Esophagus squamous epithelium (tissue), 5 donors: Measurements from ENCODE around the gene VPS33A. TPM values are rescaled to one million over a fixed set of nuclear protein-coding genes. Genes with fewer than 3 reads are reported as not detected.
"Not testable (repeated sequence)": the region's sequence is repeated elsewhere in the genome, so short reads cannot be mapped to it uniquely, and the experiment has no call there.

ENCODE experiments used
- DNase-seq: peaks from one replicate; lab custom pipeline; 2025; lab: John Stamatoyannopoulos, UW
- H3K27ac ChIP-seq, 4 donors: fragments of 200-600 bp; sonication (generic); one replicate each; pipeline ENCODE4 v1.5.1; 2016 to 2019; ENCODE audit warnings: mild to moderate bottlenecking in 1 of 4
- H3K27me3 ChIP-seq, 4 donors: fragments of 200-600 bp; sonication (generic); 1 replicate in 3 of 4; 2 replicates in 1 of 4; pipeline versions ENCODE4 v1.5.1 to v1.6.0; 2017 to 2021; ENCODE audit warnings: antibody characterized with exemption in 1 of 4
- H3K36me3 ChIP-seq, 3 donors: fragments of 200-600 bp; sonication (generic); one replicate each; pipeline ENCODE4 v1.5.1; 2016 to 2019
- H3K4me1 ChIP-seq, 3 donors: fragments of 200-600 bp; sonication (generic); one replicate each; pipeline ENCODE4 v1.5.1; 2017 to 2019
- H3K4me3 ChIP-seq, 4 donors: fragments of 200-600 bp; sonication (generic); 1 replicate in 3 of 4; 2 replicates in 1 of 4; pipeline ENCODE4 v1.5.1; 2016 to 2019; ENCODE audit warnings: mild to moderate bottlenecking in 2 of 4, moderate library complexity in 1 of 4
- H3K9me3 ChIP-seq, 3 donors: fragments of 200-600 bp; sonication (generic); one replicate each; pipeline ENCODE4 v1.5.1; 2016 to 2019
- CTCF ChIP-seq, 6 experiments: fragments of 450-650 bp in 4 of 6; fragments of 200-600 bp in 2 of 6; sonication (generic) in 2 of 6; IDR thresholded peaks; one replicate each; pipeline ENCODE4 v1.5.1; 2016 to 2019; ENCODE audit warnings: antibody characterized with exemption in 6 of 6, mild to moderate bottlenecking in 4 of 6, moderate library complexity in 4 of 6
- POLR2A ChIP-seq, 4 donors: fragments of 450-650 bp; IDR thresholded peaks; one replicate each; pipeline ENCODE4 v1.6.1; 2017; ENCODE audit warnings: antibody characterized with exemption in 4 of 4, mild to moderate bottlenecking in 4 of 4, moderate library complexity in 3 of 4
- WGBS, 2 donors: methylation state at CpG; one replicate each; pipeline ENCODE4 v1.1.5; 2018; 5-methylcytosine and 5-hydroxymethylcytosine counted together
- intact Hi-C: fragments of 100-400 bp; cut with DNase I; formaldehyde crosslinking; loops from one replicate; pipeline ENCODE4 v1.15.0; 2022
- total RNA-seq, 4 donors: library from RNA; depleted of rRNA; stranded (reverse); fragments of >200 nt; gene quantifications; one replicate each; pipeline ENCODE4 v1.1.0, GENCODE V29; 2016
- donor health status: DM: yes; HTN: yes; CAD: no.

VPS33A gene
- total RNA-seq, 4 donors from 2014 or later = 11.5 to 16.7 (median 12.6) TPM

GRCh38 chr12:122206111-122206881 lies 60.0 kb downstream of the VPS33A start:
- Histone ChIP-seq H3K9me3 (no peaks in the 10 kb centered on the region), H3K27ac (no peak overlapping the region), H3K4me1 (peaks cover 7 to 35% (median 14%) of the 10 kb centered on the region in 3 donors), H3K27me3 (peaks cover 0 to 48% (median 2%) of the 10 kb centered on the region in 4 donors), H3K4me3 (no peak overlapping the region), H3K36me3 (peaks cover 0 to 51% (median 10%) of the 10 kb centered on the region in 3 donors)
- WGBS, 2 donors = 67 to 74% methylated on average over 13 to 19 of the region's 27 CpGs
- TF ChIP-seq CTCF (IDR thresholded peaks at IDR 0.05) (no peak), POLR2A (IDR thresholded peaks at IDR 0.05) (no peak)
- intact Hi-C loops = no loop called here
- no peak for DNase-seq

- peaks cover 7 to 35% (median 14%) of the 10 kb centered on the region in 3 donors for H3K4me1 ChIP-seq
- H3K27me3 ChIP-seq = peaks cover 0 to 58% (median 2%) of the 10 kb centered on the region in 4 donors
- H3K27ac ChIP-seq = no peak overlapping the region
- 46 to 58% methylated on average over 15 to 20 of the region's 23 CpGs for WGBS, 2 donors
- H3K36me3 ChIP-seq = peaks cover 0 to 41% (median 5%) of the 10 kb centered on the region in 3 donors
- no peaks in the 10 kb centered on the region for H3K9me3 ChIP-seq
- H3K4me3 ChIP-seq = no peak overlapping the region
- TF ChIP-seq CTCF (IDR thresholded peaks at IDR 0.05) = no peak
- no peak for TF ChIP-seq POLR2A (IDR thresholded peaks at IDR 0.05)
- no peak for DNase-seq
- intact Hi-C loops = no loop called here
Observed at GRCh38 chr12:122205053-122205925, 61.0 kb downstream of the VPS33A start.

- H3K27ac ChIP-seq = no peak overlapping the region
- 64 to 93% methylated on average over 3 to 9 of the region's 71 CpGs for WGBS, 2 donors
- H3K36me3 ChIP-seq = peaks cover 0 to 32% (median 4%) of the 10 kb centered on the region in 3 donors
- intact Hi-C loops = no loop called here
- no peak for DNase-seq
- no peak for TF ChIP-seq POLR2A (IDR thresholded peaks at IDR 0.05)
- TF ChIP-seq CTCF (IDR thresholded peaks at IDR 0.05) = no peak
- H3K9me3 ChIP-seq = no peaks in the 10 kb centered on the region
- peaks cover 0 to 67% (median 2%) of the 10 kb centered on the region in 4 donors for H3K27me3 ChIP-seq
- peaks cover 7 to 35% (median 14%) of the 10 kb centered on the region in 3 donors for H3K4me1 ChIP-seq
- H3K4me3 ChIP-seq = peak overlapping the region; percentile 40 to 75 (median 52)
Observed at GRCh38 chr12:122204167-122205052, 61.9 kb downstream of the VPS33A start.

DNA sequence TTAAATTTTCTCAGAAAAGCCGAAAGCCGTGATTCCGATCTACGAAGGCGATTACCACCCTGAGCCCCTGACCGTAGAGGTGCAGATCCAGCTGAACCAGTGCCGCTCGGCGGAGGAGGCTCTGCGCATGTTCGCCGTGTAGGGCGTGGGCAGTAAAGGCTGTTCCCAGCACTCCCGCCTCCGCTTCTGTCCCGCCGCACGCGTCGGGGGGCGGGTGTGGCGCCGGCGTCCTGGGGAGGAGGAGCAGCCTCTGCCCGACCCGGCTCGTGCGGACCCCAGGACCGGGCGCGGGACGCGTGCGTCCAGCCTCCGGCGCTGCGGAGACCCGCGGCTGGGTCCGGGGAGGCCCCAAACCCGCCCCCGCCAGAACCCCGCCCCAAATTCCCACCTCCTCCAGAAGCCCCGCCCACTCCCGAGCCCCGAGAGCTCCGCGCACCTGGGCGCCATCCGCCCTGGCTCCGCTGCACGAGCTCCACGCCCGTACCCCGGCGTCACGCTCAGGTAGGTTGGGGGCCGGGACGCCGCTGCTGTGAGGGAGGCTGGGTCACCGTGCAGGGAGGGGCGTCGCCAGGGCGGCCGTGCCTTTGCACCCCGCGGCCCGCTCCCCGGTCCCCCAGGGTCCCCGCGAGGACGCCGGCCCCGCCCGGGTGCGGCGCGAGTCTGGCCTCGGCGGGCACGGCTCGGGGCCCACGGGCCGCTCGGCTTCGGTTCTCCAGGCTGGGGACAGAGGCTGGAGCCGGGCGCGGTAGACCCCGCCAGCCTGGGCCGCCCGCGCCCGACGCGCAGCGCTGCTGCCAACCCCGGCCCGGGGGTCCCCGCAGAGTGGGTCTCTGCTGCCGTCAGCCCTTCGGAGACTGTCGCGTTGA lies 62.8 kb downstream of the VPS33A start, which contains the start of gene B3GNT4:
Gene B3GNT4 (plus strand): TSS at position 409 of the 866 bp plus-strand sequence. CDS start 910 bp downstream, outside the sequence.
- TF ChIP-seq CTCF (IDR thresholded peaks at IDR 0.05) = no peak
- no peak for TF ChIP-seq POLR2A (IDR thresholded peaks at IDR 0.05)
- peaks cover 0 to 23% (median 0%) of the 10 kb centered on the region in 3 donors for H3K36me3 ChIP-seq
- H3K27ac ChIP-seq = peak within 1 kb of the TSS in 2 of 4 donors; percentile 12 to 47
- peaks cover 0 to 76% (median 2%) of the 10 kb centered on the region in 4 donors for H3K27me3 ChIP-seq
- peaks cover 7 to 35% (median 14%) of the 10 kb centered on the region in 3 donors for H3K4me1 ChIP-seq
- DNase-seq = no peak
- no peaks in the 10 kb centered on the region for H3K9me3 ChIP-seq
- intact Hi-C loops = no loop called here
- WGBS, 2 donors = 0 to 1% methylated on average over 5 to 13 of the region's 104 CpGs
- H3K4me3 ChIP-seq = peak within 1 kb of the TSS; percentile 40 to 75 (median 52)

- peaks cover 0 to 83% (median 2%) of the 10 kb centered on the region in 4 donors for H3K27me3 ChIP-seq
Observed at GRCh38 chr12:122202811-122203210, 63.5 kb downstream of the VPS33A start.

More at GRCh38 chr12:122202811-122203210, 63.5 kb downstream of the VPS33A start:
- H3K27ac ChIP-seq, intact Hi-C loops, DNase-seq, H3K9me3 ChIP-seq: not testable (repeated sequence)
- WGBS, 2 donors = 58 to 64% methylated on average over 13 to 17 of the region's 19 CpGs
- H3K36me3 ChIP-seq = peaks cover 0 to 16% (median 0%) of the 10 kb centered on the region in 3 donors
- H3K4me3 ChIP-seq = peak overlapping the region; percentile 40 to 75 (median 52)
- H3K4me1 ChIP-seq = peaks cover 7 to 35% (median 14%) of the 10 kb centered on the region in 3 donors
